GM19238 (cell line): ENCODE data around the gene CCDC12.
A peak's percentile ranks its signal among the peaks of the same experiment; 100 is the strongest.

Experiments used
- DNase-seq: peaks from one replicate; pipeline ENCODE4 v3.0.0; 2011; ENCODE audit warnings: low spot score; ENCODE audit not compliant: insufficient read length

Gene CCDC12

DNA sequence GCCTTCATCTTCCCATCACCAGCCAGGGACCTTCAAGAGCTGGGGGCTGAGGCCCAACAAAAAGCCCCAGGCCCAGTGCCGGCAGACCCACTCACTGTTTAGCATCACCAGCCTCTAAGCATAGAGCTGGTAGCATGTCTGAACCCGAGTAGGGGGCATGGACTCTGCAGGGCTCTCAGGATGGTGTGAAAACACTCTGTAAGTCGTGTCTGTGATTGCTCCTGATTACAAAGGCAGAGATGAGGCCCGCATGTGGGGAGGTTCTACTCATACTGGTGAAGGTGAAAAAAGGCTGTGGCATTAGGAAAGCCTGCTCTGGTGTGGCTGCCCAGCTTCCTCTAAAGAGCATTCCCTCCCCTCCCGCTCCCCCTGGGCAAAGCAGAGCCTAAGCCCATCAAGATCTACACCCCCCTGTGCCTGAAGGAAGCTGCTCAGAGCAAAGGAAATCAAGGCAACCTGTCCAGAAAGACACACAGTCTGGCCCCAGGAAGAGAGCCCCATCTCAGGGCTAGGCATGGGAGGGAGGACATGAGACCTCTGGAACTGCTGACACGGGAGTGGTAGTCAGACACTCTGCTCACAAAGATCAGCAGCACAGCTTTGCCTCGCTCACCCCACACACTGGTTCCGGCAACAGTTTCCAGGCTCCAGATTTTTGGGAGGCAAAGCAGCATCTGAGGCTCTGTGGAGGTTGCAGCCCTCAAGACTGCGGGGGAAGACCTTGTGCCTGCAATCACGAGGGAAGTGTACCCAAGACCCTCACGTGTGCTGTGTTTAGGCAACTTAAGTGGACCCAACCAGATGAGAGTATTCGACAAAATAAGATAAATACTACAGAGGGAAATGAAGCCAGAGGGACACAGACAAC lies 36.7 kb downstream of the CCDC12 start:
- DNase-seq, result no peak

DNA sequence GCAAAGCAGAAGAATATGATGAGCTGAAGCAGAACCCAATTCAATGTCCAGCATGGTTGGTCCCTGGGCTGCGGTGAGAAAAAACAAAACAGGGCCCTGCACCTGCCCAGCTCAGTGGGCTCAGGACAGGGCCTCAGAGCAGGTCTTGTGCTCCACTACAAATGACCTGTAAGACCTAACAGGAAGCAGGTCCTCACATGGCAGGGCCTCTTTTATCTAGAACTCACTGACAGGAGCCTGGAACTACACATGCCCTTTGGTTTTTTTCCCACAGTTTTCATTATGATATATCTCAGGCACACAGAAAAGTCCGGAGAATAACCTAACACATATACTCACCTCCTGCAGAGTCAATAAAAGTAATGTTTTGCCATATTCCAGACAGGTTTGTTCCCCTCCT lies 38.4 kb downstream of the CCDC12 start:
- DNase-seq, result no peak

DNA sequence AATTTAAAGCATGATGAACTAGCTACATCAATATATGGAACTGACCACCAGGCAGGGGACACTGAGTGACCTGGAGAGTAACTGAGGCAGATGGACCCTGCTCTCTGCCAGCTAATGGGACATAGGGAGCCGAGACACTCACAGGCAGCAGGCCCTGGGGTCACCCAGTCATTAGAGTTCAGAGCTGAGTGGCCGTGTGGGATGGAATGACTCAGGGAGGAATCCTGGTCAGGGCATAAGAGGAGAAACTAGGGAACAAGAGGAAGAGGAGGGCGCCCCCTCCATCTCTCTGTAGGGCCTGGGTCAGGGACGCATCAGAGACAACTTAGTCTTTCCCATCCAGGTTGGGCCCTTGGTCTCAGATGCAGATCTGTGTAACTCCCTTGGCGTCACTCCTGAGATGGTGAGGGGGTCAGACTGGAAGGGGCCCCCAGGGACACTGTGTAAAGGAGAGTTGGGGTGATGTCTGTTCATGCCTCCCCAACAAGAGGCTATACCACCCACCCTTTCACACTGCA lies 39.8 kb downstream of the CCDC12 start:
- no peak for DNase-seq

DNA sequence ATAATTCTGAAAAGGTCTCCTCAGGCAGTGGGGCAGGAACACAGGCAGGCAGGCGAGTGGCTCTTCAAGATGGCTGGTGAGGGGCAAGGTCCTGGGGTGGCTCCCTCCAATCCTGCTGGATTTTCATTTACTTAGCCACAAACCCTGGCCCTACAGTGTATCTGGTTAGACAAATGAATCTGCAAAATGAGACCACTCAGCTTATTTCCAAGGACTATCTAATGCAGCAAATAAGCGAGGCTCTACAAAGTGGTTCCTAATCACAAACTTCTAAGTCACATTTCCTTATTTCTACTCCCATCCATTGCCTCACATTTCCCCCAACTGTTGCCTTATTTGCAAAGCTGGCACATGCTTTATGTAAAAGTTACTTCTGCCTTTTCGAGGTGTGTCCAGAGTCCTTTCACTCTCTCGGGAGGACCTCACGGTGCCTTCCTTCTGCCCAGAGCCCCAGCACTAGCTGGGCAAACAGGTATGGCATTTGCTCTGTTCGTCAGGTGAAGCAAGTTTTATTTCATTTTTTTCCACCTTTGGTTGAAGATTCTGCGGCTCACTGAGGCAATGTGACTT lies 40.5 kb downstream of the CCDC12 start:
- DNase-seq, result no peak

DNA sequence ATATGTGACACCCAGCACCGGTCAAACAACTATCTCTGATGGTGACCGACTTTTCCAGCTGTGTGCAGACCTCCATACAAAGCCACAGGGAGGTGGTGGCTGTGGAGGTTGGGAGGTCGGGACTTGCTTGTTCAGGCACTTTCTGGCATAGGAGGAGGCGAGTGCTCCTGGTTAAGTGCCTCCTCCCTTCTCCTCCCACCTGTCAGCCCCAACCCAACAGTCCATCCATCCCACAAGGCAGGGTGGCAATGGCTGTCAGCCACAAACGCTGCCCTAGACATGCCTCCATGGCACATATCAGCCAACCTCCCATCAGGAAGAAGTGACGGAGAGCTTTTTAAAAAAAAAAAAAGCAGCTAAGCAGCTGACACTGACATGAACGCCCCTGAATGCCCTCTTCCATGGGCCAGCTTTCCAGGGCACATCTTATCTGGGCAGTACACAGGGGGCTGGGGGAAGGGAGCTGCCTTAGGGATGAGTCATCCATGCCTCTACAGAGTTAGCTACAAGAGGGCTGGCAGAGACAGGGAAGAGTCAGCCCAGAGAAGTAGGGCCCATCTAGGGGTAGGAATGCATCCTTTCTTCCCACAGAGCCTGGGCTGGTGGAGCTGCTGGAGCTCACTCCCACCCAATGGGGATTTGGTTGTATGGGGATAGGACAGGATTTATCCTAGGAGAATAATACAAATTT lies 41.2 kb downstream of the CCDC12 start:
- DNase-seq, result no peak

DNA sequence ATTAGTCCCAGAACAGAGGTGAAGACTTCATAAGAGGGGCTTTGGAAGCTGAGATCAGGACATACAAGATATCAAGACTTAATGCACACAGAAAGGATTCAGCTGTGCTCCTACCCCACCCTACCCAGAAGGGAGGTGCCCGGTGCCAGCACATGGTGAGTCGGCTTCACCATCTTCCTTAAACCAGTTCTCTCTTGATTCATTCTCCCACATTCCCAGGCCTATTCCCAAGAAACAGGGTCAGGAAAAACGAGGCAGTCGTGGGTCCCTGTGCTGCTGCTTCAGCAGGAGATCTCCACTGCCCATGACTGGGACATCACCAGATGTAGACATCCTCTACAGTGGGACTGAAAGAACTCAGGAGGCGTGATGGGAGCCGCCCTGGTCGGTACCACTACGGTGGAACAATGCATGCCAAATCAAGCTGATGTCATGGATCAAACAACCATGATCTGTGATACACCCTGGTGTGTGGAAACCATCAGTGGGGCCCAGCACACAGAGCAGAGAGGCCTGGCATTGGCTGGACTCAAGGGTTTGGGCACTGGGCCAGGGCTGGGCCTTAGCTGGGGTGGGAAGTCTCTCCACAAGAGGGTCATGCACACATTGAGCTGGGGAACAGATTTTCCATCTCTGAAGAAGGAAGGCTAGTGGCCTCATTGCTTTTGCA lies 41.9 kb downstream of the CCDC12 start:
- no peak for DNase-seq

DNA sequence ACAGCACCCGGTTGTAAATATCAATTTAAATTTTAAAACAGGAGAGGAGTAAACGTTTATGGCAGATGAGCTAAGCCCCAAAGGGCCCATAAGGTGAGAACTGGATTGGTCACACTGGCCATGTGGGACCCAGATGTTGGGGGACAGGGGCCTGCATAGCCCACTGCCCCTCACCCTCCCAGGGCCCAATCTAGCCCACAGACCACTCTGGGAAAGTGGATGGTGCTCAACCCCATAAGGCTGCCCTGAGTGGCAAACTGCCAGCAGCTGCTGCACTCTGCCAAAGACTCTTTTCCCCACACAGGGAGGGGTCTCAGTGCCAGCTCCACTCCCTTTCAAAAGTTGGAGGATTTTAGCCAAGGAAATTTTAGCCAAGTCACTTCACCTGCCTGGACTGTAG lies 42.5 kb downstream of the CCDC12 start:
- DNase-seq, result no peak

DNA sequence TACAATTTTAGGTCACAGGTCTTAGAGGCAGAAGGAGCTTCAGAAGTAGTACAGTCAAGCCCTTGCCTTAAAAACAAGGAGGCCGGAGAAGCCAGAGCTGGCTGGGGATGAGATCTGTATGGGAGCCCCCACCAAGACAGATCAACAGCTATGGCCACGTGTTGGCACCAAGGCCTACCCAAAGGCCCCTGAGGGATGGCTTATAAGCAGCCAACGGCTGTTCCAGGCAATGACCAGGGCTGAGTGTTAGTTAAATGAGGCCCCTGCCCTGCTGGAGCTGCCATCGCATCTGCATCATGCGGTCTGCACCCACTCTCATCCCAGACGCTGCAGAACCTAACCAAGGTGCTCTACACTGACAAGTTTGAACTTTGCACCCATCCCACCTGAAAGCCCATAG lies 43.3 kb downstream of the CCDC12 start:
- DNase-seq, result no peak

DNA sequence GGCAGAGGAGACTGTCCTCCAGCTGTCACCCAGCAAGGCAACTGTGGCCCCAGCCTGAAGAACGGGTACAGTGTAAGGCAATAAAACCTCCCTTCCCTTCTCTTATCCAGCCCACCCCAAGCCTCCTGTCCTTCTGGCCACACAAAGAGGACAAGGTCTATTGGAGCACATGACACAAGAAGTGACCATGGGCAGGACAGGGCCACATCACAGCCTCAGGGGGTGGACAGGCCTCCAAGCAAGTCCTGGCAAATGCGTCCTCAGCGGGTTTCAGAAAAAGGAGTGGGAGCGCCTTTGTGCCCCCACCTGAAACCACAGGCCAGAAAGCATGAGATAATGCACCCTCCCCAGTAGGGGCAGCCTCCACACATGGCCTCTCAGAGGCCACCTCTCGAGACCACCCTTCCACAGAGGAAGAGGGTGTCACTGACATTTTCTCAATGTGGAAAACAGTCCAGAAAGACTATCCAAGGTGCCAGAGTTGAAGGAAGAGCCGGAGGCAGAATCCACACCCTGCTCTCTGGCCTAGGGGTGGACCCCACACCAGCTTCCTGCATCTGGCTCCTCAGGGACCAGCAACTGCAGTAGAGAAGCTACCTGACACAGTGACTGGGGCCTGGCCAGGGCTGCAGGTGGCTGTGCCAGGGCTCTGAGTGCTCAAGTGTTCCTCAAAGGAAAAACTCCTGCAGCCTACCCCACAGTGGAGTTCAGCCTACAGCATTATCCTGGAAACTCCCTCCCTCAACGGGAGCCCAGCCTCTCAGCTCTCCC lies 43.9 kb downstream of the CCDC12 start:
- no peak for DNase-seq

DNA sequence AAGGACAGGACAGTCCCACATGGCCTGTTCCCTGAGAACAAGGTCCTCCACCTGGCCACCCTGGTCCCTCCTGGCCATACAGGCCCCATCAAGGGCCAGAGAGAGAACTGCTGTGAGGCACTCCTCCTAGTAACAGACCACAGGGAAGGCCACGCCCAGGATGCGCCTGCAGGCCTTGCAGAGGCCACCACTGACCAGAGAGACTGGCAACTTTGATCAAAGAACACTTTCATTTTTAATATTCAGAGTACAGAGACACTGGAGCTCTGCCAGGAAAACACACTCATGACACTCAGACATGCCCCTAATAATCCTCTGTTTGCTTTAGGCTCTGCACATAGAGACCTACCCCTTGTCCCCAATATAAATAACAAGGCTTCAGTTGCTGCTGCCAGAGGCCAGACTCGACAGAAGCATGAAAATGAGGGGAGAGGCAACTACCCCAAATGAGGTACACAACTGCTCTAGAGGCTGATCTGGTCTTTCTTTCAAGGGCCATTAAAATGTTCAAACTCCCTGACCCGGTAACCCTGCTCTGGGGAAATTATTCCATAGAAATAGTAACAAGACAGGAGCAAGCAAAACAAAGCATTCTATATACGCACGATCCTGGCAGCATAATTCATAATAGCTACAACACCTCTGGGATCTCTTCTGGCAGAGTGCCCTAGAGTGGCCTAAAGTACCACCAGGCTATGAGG lies 44.8 kb downstream of the CCDC12 start:
- no peak for DNase-seq

DNA sequence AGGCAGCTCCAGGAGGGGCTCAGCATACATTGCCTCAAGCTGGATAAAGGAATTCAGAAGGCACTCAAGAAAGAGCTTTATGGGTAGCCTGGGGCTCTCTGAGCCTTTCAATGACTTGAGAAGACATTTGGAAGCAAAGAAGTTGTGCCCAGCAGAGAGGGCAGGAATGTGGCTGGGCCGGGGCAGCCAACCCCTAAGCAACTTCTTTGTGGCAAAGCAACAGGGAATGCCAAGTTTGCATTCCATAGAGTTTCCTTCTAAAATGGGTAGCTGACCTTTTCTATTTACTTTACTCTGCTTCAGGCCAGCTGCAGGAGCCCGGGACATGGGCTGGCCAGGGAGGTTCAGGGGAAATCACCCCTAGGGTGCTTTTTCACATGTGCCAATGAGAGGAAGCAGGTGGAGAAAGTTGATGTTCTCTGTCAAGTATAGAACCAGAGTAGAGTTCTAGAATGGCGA lies 45.6 kb downstream of the CCDC12 start:
- DNase-seq, result no peak

DNA sequence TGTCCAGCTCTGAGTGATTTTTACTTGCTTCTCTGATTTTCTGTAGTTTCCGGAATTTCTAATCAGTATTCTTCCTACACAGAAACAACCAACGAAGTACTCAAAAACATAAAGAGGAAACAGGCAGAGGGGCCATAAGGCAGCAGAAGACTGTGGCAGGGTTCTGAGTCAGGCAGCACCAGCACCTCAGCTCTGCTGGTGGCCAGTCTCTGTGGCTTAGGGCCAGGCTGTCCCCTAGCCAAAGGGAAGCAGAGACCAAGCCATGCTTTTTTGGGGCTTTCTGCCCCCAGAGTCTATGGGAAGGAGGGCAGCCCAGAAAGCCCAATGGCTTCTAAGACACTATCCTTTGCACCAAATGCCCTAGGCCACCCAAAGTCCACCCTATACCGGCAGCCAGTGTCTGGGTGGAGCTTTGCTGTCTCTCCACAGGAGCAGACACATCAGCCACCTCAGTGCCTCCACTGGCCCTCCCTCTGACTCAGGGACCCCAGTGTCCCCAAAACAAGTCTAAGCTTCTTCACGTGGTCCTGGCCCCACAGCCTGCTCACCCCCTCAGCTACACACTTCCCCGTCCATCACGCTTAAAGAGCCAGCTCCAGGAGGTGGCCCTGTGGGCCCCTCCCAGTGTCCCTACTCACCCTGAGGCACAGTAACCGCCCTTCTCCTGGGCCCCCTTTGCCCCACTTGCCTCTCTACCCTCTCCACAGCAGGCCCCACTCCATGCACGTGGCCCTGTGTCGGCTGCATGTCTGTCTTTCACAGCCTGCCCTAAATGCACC lies 46.2 kb downstream of the CCDC12 start:
- DNase-seq, result no peak

DNA sequence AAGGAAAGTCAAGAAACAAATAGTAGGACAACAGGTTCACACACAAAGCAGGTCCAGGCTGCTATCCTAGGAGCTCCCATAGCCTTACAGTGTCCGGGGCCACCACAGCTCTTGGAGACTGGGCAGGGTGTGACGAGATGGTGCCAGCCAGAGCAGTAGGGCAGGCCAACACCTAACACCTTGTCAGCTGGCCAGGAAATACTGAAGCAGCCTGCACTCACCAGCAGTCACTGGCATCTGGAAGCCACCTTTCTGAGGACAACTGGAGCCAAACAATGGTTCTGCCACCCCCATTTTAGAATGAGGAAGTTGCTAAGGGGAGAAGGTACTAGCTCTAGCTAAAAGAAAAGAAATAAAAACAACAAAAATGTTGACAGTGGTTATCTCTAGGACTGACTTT lies 47.2 kb downstream of the CCDC12 start:
- no peak for DNase-seq

DNA sequence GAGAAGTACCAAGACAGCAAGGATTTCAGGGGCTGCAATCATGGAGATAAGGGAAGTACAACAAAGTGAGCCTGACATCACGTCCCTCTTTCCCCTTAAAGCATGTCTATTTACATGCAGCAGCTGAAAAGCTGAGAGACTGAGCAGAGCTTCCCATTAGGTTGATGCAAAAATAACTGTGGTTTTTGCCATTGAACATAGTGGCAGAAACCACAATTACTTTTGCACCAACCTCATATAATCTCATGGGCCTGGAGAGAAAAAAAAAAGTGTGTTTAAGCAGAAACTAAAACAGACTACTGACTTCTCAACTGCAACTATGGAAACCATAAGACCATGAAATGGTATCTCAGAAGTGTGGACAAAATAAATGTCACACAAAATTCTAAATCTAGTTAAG lies 48.3 kb downstream of the CCDC12 start:
- no peak for DNase-seq

DNA sequence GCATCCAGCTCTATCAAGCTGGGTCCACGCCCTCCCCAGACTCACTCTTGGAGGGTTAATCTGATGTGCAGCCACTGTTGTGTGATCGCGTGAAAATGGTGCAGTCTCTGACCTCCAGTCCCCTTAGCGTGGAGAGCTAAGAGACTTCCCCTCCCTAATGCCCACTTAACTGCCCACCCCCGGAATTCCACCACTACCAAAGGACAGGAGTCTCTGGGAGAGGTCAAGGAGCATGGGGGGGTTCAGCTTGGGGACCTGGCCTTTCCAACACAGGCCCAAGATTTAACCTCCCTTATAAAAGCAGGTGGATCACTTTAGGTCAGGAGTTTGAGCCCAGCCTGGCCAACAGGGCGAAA lies 48.8 kb downstream of the CCDC12 start:
- no peak for DNase-seq

DNA sequence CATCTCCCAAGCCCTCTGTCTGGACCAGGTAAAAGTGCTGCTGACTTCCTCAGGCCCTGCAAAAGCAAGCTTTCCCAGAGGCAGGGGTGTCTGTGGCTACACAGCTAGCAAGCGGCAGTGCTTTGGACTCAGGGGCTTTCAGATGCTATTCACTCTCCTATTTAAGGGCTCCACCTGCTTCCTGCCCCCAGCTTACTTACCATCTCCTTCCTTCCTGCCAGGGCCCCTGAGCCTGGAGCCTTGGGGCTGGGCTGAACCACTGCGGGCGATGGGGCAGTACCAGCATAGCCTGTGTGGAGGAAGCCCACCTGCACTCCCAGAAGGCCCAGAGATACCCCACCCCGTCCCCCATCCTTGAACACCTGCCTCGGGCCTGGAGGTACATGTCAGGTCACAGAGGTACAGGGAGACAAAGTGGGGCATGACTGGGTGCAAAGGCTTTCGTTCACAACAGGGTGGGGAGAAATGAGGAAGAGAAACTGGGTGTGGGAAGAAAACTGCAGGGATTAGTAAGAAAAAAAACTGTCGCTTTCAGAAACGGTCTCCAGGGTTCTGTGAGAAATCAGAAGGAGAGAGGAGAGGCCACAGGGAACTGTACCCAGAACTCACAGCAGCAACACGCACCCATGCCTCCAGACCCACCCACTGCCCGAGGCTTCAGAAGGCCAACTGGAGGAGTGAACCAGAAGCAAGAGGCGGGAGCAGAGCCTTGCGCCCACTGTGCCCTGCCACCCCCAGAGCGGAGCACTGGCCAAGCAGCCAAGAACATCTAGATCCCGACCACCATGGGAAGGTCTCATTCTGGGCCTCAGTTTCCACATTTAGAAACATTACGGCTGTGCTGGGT lies 49.5 kb downstream of the CCDC12 start:
- DNase-seq, result peak; percentile 83

DNA sequence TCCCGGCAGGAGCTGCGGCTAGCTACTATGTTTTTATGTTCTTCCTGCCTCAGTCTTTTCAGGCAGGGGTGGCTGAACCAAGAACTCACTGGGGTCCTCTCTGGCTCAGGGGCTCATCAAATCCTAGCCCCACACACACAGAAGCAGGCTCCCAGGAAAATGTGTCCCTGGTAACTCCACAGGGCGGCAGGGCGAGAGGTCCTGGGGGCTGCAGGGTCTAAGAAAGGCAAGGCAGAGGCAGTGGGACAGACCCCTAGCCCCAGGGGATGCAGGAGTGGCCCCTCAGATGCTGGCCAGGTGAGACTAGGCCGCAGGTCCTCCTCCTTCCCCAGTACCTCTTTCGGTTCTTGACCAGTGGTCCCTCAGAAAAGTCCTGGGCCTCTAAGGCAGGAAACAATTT lies 50.1 kb downstream of the CCDC12 start:
- DNase-seq, result no peak

DNA sequence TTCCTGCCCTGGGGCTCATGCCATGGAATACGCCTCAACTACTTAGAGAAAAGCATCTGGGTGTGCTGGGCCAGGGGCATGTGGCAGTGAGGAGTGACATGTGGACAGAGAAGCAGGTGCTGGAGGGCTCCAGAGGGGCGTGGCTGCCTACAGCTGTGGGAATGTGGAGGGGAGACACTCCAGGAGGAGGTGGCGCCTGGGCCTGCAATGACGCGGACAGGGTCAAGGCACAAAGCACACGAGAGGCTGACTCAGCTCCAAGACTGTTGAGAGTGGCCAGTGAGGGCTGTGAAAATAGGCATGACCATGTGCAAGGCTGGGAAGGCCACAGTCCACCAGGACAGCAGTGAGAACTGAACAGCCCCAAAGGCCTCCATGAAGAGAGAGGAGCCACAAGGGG lies 50.5 kb downstream of the CCDC12 start:
- no peak for DNase-seq

DNA sequence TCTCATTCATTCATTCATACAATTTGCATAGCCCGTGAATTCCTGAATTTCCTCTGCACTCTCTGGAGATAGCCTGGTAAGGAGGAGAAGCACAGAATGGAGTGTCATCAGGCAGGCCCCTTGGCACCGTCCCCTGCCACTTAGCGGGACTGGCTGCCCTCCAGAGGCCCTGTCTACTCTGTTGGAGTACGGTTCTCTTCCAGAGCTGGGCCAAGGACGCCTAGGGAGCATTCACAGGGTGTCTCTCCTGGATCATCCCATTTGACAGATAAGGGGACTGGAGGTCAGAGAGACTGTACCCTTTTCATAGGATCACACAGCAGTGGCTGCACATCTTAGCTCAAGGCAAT lies 51.0 kb downstream of the CCDC12 start:
- DNase-seq, result no peak
